Memory B cell (primary cell): Measurements from ENCODE around the gene SCIN.
"Not testable (repeated sequence)": the region's sequence is repeated elsewhere in the genome, so short reads cannot be mapped to it uniquely, and the experiment has no call there.

ENCODE experiments used
- ATAC-seq: fragments of 150-1000 bp; cut with Tn5 transposase; 2 replicates; pipeline ENCODE4 v1.10.0; 2021; ENCODE audit warnings: low read depth, mild to moderate bottlenecking, moderate library complexity
- DNase-seq, 2 donors: peaks; one replicate each; pipeline ENCODE4 v3.0.0; 2022; ENCODE audit warnings: low spot score in 2 of 2
- H3K27ac Mint-ChIP-seq: one replicate; pipeline ENCODE4 v1.8.0; 2022; ENCODE audit warnings: mild to moderate bottlenecking, moderate library complexity, mixed read lengths
- H3K27me3 Mint-ChIP-seq: one replicate; pipeline ENCODE4 v1.8.0; 2022; ENCODE audit warnings: mixed read lengths
- H3K36me3 Mint-ChIP-seq: one replicate; pipeline ENCODE4 v1.8.0; 2022; ENCODE audit warnings: mild to moderate bottlenecking, mixed read lengths
- H3K4me1 Mint-ChIP-seq: one replicate; pipeline ENCODE4 v1.8.0; 2022; ENCODE audit warnings: mixed read lengths
- H3K4me3 Mint-ChIP-seq: one replicate; pipeline ENCODE4 v1.8.0; 2022; ENCODE audit warnings: mild to moderate bottlenecking, moderate library complexity, mixed read lengths
- H3K9me3 Mint-ChIP-seq: one replicate; pipeline ENCODE4 v1.8.0; 2022; ENCODE audit warnings: mixed read lengths

Gene SCIN

DNA sequence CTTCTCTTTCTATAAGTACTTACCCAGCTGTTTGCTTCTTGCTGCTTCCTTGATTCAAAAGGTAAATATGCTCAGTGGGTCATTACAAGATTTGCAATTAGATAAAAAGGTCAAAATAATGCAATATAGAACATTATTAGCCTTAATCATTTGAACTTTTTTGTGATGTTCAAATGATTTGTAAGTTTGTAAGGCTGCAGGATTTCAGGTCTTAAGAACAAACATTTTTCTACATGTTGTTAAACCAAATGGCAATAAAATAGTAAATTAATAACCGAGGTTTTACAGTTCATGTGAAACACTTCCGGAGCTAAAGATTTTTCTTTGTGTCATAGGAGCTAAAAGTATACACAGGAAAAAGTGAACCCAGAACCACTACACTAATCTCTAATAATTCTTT is 16.2 kb upstream of the SCIN start:
- peaks cover 4% of the 10 kb centered on the region for H3K9me3 Mint-ChIP-seq
- no peak overlapping the region for H3K27ac Mint-ChIP-seq
- DNase-seq (no peak), ATAC-seq (no peak)
- peaks cover 2% of the 10 kb centered on the region for H3K27me3 Mint-ChIP-seq
- H3K4me1 Mint-ChIP-seq, result no peaks in the 10 kb centered on the region
- H3K36me3 Mint-ChIP-seq, result no peaks in the 10 kb centered on the region
- H3K4me3 Mint-ChIP-seq, result no peak overlapping the region

DNA sequence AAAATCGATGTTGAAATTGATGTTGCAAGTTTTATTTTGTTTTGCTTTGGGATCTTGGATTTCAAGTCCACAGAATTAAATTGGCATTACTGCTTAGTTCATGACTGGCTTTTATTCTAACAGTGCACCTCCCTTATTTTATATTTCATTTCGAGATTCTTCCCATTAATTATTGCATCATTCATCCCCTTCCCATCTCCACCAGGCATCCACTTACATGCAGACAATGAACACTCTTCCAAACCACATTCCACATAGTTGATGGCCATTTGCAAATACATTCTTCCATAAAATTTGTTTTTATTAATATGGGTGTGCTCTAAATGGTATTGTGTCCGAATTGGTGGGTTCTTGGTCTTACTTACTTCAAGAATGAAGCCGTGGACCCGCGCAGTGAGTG is 15.6 kb upstream of the SCIN start:
- H3K36me3 Mint-ChIP-seq, result no peaks in the 10 kb centered on the region
- H3K27ac Mint-ChIP-seq, result no peak overlapping the region
- no peak overlapping the region for H3K4me3 Mint-ChIP-seq
- DNase-seq (no peak), ATAC-seq (no peak)
- H3K9me3 Mint-ChIP-seq, result peaks cover 4% of the 10 kb centered on the region
- H3K27me3 Mint-ChIP-seq, result peaks cover 2% of the 10 kb centered on the region
- no peaks in the 10 kb centered on the region for H3K4me1 Mint-ChIP-seq

DNA sequence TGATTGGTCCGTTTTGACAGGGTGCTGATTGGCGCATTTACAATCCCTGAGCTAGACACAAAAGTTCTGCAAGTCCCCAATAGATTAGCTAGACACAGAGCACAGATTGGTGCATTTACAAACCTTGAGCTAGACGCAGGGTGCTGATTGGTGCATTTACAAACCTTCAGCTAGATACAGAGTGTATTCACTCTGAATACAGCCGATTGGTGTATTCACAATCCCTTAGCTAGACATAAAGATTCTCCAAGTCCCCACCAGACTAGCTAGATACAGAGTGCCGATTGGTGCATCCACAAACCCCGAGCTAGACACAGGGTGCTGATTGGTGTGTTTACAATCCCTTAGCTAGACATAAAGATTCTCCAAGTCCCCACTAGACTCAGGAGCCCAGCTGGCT is 14.8 kb upstream of the SCIN start:
- not testable (repeated sequence) for H3K9me3 Mint-ChIP-seq, DNase-seq, H3K36me3 Mint-ChIP-seq, H3K27me3 Mint-ChIP-seq, H3K27ac Mint-ChIP-seq, H3K4me1 Mint-ChIP-seq
- ATAC-seq, result peak; percentile 26
- peak overlapping the region; percentile 17 for H3K4me3 Mint-ChIP-seq

DNA sequence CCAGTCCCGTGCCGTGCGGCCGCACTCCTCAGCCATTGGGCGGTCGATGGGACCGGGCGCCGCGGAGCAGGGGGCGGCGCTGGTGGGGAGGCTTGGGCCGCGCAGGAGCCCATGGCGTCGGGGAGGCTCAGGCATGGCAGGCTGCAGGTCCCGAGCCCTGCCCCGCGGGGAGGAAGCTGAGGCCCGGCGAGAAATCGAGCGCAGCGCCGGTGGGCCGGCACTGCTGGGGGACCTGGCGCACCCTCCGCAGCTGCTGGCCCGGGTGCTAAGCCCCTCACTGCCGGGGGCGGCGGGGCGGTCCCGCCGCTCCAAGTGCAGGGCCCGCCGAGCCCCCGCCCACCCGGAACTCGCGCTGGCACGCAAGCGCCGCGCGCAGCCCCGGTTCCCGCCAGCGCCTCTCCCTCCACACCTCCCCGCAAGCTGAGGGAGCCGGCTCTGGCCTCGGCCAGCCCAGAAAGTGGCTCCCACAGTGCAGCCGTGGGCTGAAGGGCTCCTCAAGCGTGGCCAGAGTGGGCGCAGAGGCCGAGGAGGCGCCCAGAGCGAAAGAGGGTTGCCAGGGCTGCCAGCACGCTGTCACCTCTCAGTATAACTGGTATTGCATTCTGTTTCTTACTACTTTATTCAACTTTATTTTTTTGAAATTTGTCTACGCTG is 14.3 kb upstream of the SCIN start:
- H3K9me3 Mint-ChIP-seq, H3K27me3 Mint-ChIP-seq, DNase-seq, H3K36me3 Mint-ChIP-seq, H3K27ac Mint-ChIP-seq, H3K4me1 Mint-ChIP-seq: not testable (repeated sequence)
- ATAC-seq, result peak; percentile 46
- peak overlapping the region; percentile 54 for H3K4me3 Mint-ChIP-seq

DNA sequence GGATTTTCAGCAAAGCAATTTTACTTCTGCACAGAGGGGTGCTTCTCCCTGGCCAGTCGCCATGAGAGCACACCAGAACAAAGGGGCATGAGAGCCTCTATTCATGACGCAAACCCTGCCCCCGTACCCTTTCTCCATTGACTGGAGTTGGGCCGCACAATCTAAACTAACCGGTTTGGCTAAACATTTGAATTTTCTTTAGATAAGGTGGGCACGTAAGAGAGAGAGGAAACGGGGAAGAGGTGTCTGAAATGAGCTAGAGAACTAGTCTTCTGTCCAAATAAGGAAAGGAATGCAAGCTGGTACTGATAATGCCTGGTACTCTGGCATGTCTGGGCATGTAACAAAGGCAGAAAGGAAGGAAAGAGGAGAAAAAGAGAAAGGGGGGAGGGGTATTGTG is 13.2 kb upstream of the SCIN start:
- ATAC-seq (no peak), DNase-seq (no peak)
- no peaks in the 10 kb centered on the region for H3K36me3 Mint-ChIP-seq
- no peak overlapping the region for H3K4me3 Mint-ChIP-seq
- peaks cover 2% of the 10 kb centered on the region for H3K27me3 Mint-ChIP-seq
- no peak overlapping the region for H3K27ac Mint-ChIP-seq
- H3K4me1 Mint-ChIP-seq, result no peaks in the 10 kb centered on the region
- H3K9me3 Mint-ChIP-seq, result peaks cover 4% of the 10 kb centered on the region

DNA sequence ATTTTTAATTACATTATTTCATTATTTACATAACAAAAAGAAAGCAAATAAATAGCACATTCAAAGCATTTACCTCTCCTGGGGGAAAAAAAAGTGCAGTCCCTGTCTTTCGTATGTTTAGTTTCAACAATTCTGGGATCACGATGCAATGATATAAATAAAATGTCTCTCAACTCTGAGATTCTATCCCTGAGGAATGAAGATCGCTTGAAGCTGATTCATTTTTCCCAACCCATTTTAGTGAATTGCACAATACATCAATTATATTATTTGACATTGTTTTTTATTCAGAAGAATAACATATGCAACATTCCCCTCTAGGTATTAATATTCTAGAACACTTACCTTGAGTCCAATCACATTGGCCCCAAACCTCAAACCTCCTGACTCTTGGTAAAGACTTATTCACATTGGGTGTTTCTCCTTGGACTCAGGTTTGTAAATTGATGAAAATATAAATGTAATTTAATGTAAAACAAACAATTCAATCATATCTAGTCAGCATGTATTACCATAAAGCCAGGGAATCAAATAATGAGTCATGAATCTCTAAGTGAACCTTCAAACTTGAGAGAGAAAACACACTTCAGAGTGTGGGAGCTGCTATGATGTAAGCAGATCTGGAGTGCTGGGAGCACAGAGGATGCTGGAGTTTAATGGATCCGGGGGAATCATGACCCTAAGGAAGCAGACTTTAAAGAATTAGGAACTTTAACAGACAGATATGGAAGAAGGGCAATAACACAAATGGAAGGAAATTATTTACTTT is 5.3 kb upstream of the SCIN start:
- H3K9me3 Mint-ChIP-seq, result no peaks in the 10 kb centered on the region
- DNase-seq, result no peak
- H3K27me3 Mint-ChIP-seq, result peaks cover 6% of the 10 kb centered on the region
- peaks cover 2% of the 10 kb centered on the region for H3K4me1 Mint-ChIP-seq
- H3K36me3 Mint-ChIP-seq, result no peaks in the 10 kb centered on the region
- H3K4me3 Mint-ChIP-seq, result no peak overlapping the region
- H3K27ac Mint-ChIP-seq, result no peak overlapping the region
- no peak for ATAC-seq

DNA sequence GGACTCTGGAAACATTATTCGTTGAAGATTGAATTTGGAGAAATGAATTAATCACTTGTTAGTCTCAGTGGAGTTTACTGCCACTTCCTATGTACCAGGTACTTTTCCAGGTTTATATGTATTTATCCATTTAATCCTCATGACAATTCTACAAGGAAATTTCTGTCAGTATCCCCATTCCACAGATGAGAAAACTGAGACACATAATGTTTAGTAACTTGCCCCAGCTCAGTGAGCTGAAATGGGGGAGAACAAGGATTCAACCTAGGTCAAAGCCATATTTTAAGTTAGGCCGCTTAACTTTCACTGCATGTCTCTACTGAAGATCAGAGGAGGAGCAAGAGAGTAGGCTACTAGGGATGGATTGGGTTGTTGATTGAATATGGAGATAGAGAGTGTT is 4.6 kb upstream of the SCIN start:
- DNase-seq (no peak), ATAC-seq (no peak)
- Mint-ChIP-seq H3K36me3 (no peaks in the 10 kb centered on the region), H3K27me3 (peaks cover 6% of the 10 kb centered on the region), H3K4me1 (peaks cover 5% of the 10 kb centered on the region), H3K4me3 (no peak overlapping the region), H3K9me3 (no peaks in the 10 kb centered on the region), H3K27ac (no peak overlapping the region)

DNA sequence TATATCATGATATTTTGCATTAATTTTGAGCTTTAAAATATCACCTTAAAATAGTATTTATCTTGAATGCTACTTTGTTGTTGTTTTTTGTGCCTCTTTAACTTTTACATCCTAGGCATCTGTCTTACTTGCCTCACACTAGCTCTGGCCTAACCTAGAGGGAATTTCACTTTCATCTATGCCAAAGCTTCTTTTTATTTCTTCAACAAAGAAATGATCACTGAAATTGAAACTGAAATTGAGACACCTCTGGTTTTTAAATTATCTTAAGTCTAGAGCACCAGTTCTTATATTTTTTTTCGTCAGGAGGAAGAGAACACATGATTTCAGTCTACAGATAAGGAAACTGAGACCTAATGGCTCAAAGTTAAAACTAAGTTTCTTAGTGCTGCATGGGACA is 3.5 kb upstream of the SCIN start:
- DNase-seq (no peak), ATAC-seq (no peak)
- Mint-ChIP-seq H3K27me3 (peaks cover 9% of the 10 kb centered on the region), H3K9me3 (no peaks in the 10 kb centered on the region), H3K36me3 (no peaks in the 10 kb centered on the region), H3K4me3 (no peak overlapping the region), H3K4me1 (peaks cover 5% of the 10 kb centered on the region), H3K27ac (no peak overlapping the region)

DNA sequence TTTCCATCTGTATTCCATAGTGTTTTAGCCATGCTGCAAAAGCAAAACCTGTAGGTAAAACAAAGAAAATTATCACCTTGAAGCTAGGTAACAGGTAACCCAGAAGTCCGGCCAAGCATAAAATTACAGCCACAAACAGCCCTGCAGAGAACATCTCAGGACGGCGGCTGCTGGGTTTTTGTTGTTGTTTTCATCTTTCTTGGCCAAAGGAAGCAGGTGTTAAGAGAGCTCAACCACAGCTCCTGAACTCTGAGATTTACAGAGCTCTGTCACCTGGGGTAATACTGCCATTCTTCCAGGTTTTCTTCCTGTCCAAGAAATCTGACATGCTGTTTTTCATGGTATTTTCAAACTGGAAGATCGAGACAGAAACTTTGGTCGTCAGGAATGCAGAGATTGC is 847 bp upstream of the SCIN start:
- H3K4me3 Mint-ChIP-seq, result peak overlapping the region; percentile 88
- no peaks in the 10 kb centered on the region for H3K9me3 Mint-ChIP-seq
- no peak for DNase-seq
- peak; percentile 55 for ATAC-seq
- H3K36me3 Mint-ChIP-seq, result no peaks in the 10 kb centered on the region
- H3K4me1 Mint-ChIP-seq, result peaks cover 8% of the 10 kb centered on the region
- H3K27ac Mint-ChIP-seq, result no peak overlapping the region
- peaks cover 9% of the 10 kb centered on the region for H3K27me3 Mint-ChIP-seq

DNA sequence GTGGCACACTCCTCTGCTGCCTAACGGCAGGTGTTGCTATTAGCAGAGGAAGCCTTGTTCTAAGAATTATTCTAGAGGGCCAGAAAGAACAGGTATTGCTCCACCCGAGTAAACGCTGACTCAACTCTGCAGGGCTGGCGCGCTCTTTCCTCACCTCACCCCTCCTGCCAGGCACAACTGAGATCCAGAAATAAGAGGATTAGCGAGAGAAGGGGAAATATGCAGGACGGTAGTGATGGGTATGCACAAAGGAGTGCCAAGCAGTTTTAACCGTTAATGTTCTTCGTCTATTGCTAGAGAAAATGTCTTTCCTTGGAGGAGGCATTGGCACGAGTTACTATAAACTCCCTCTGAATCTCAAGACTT is 369 bp upstream of the SCIN start:
- Mint-ChIP-seq H3K36me3 (no peaks in the 10 kb centered on the region), H3K4me1 (peaks cover 8% of the 10 kb centered on the region), H3K9me3 (no peaks in the 10 kb centered on the region), H3K27me3 (peaks cover 9% of the 10 kb centered on the region), H3K27ac (no peak overlapping the region), H3K4me3 (peak overlapping the region; percentile 88)
- no peak for DNase-seq
- ATAC-seq, result peak; percentile 53

DNA sequence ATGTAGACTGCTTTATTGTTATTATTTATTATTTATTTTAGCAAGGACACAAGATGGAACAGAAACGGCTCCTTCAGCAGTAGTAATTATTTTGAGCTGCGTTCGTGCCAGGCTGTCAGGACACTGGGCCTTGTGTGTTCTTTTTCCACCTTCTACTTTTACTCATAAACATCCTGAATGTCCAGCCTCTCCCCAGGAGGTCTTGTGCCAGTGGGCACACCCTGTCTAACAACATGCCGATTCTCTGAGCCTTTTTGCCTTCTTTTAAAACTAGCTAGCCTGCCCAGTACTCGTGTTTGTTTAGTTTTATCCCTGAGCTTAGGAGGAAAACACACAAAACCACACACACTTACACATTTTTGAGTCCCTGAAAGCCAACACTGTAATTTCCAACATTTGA is 1.2 kb downstream of the SCIN start:
- DNase-seq, result no peak
- ATAC-seq, result no peak
- Mint-ChIP-seq H3K36me3 (no peaks in the 10 kb centered on the region), H3K9me3 (no peaks in the 10 kb centered on the region), H3K4me1 (peaks cover 8% of the 10 kb centered on the region), H3K4me3 (no peak overlapping the region), H3K27me3 (peaks cover 9% of the 10 kb centered on the region), H3K27ac (no peak overlapping the region)

DNA sequence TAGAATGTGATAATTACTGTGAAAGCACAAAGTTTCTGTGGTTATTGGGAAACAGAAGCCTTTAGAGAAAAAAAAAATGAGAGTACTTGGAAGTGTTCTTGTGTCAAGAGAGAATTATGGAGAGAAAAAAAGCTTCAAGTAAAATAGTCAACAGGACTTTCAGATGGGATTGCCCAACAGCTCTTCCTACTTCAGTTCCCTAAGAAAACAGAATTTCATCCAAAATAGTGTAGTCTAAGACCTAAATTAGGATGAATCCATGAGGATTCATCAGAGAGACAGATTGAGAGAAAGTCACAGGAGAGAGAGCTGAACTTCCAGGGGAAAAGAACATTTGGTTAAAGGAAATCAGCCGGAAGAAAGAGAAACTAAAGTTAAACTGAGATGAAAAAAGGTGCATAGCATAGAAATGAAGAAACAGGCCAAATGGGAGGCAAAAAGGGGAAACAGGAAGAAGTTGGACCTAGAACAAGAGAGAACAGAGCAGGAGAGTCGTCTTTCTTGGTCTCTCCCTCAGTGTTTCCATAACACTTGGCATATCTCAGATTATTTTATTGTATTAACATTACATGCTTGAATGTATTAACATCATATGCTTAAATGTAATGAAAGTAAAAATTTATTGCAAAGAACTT is 2.5 kb downstream of the SCIN start:
- Mint-ChIP-seq H3K27ac (no peak overlapping the region), H3K4me1 (peaks cover 8% of the 10 kb centered on the region), H3K4me3 (no peak overlapping the region), H3K36me3 (no peaks in the 10 kb centered on the region), H3K9me3 (no peaks in the 10 kb centered on the region), H3K27me3 (peaks cover 9% of the 10 kb centered on the region)
- DNase-seq (no peak), ATAC-seq (no peak)

DNA sequence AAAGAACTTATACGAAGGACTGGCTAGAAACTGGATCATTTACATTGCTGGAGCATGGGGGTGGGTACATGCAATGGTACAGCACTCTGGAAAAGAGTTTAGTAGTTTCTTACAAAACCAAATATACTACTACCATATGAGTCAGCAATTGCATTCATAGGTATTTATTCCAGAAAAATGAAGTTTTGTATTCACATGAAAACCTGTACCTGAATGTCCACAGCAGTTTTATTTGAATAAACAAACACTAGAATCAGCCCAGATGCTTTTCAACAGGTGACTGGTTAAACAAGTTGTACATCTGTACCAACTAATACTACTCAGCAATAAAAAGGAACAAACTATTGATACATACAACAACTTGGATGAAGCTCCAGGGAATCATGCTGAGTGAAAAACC is 3.4 kb downstream of the SCIN start:
- no peak for DNase-seq
- no peaks in the 10 kb centered on the region for H3K9me3 Mint-ChIP-seq
- no peak overlapping the region for H3K27ac Mint-ChIP-seq
- ATAC-seq, result no peak
- no peaks in the 10 kb centered on the region for H3K36me3 Mint-ChIP-seq
- H3K4me1 Mint-ChIP-seq, result peaks cover 8% of the 10 kb centered on the region
- peaks cover 5% of the 10 kb centered on the region for H3K27me3 Mint-ChIP-seq
- H3K4me3 Mint-ChIP-seq, result no peak overlapping the region

DNA sequence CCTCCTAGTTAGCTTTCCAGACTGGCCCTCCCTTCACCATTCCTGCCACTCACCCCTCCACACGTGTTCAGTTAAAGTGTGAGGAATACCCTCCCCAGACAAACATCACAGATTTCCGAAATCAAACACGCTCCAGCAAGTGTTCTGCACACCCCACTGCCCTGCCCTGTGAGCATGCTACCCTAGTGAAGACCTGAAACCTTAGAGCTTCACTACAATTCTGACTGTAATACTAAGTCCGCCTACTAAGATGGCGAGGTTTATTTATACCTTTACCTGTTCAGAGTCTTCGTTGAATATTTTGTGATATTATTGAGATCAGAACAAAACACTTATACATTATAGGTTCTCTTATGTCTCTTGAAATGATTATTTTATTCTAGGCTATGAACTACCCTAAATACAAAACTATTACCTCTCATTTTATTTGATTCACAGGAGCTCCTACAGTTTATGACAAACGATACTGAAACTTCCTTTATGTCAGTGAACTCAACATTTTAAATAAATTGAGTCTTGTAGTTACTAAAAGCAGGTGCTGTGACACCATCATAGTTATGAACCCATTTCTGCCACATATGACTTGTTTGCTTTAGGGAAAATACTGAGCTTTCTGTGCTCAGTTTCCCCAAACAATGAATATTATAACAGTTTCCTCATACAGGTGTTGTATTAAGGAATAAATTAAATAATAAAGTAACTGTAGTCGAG is 8.6 kb downstream of the SCIN start:
- no peak overlapping the region for H3K27ac Mint-ChIP-seq

More for the DNA sequence above, 8.6 kb downstream of the SCIN start:
- Mint-ChIP-seq H3K4me3 (no peak overlapping the region), H3K36me3 (no peaks in the 10 kb centered on the region), H3K9me3 (no peaks in the 10 kb centered on the region), H3K27me3 (peaks cover 2% of the 10 kb centered on the region), H3K4me1 (no peaks in the 10 kb centered on the region)
- DNase-seq (no peak), ATAC-seq (no peak)
